ENCODE results near the gene ELAVL2. TPM values are rescaled to one million over a fixed set of nuclear protein-coding genes. Genes with fewer than 3 reads are reported as not detected.

ELAVL2 gene
- total and polyA plus RNA-seq, 9 of the 15 experiments (the other 6 are each of a cell fraction or from before 2014, with no cell fraction given) = not detected

GRCh38 chr9:23769307-23769935, 56.6 kb downstream of the ELAVL2 start:
- FAIRE-seq (no peak), ATAC-seq (no peak), DNase-seq (ENCODE audit: extremely low read depth in 1 of 4, low spot score in 3 of 4) (no peak)
- Histone ChIP-seq H3K9me3 (replicated peaks; ENCODE audit: control insufficient read depth, insufficient read depth, low read depth, low read length) (no peaks in the 10 kb centered on the region), H4K20me1 (replicated peaks; ENCODE audit: control insufficient read depth, insufficient read depth, low read length) (no peaks in the 10 kb centered on the region), H3K9me1 (ENCODE audit: control insufficient read depth, insufficient read depth, low read length) (no peaks in the 10 kb centered on the region), H3K79me2 (ENCODE audit: control insufficient read depth, insufficient read depth, low read length) (no peaks in the 10 kb centered on the region), H3K9ac (ENCODE audit: insufficient read depth in 1 of 2, low read depth in 2 of 2, low read length in 2 of 2) (no peak overlapping the region), H3K4me2 (ENCODE audit: insufficient read depth, low read length) (no peak overlapping the region), H3K27me3 (ENCODE audit: control insufficient read depth in 2 of 2, insufficient read depth in 2 of 2, low read length in 2 of 2) (no peaks in the 10 kb centered on the region), H3K4me3 (no peak overlapping the region), H3K27ac (ENCODE audit: extremely low read depth, low read depth, low read length) (no peak overlapping the region), H3K4me1 (replicated peaks in 1 of 2; ENCODE audit: control insufficient read depth in 2 of 2, insufficient read depth in 2 of 2, low read length in 2 of 2) (no peaks in the 10 kb centered on the region), H3K36me3 (ENCODE audit: control insufficient read depth, insufficient read depth, low read length) (no peaks in the 10 kb centered on the region), H2AFZ (ENCODE audit: low read depth, low read length) (no peak overlapping the region)
- intact Hi-C loops (cut with micrococcal nuclease) (no loop called here), in situ Hi-C loops (cut with MboI) (no loop called here)
- ChIA-PET CTCF (ENCODE audit: low intra/inter-chr PET ratio) (no interaction called here), POLR2A (no interaction called here)
- TF ChIP-seq BRF2 (IDR thresholded peaks at IDR 0.05; ENCODE audit: borderline replicate concordance, insufficient read depth, insufficient read length) = no peak
- TF ChIP-seq HDGF (IDR thresholded peaks at IDR 0.05) = no peak
- no peak for TF ChIP-seq SIX5 (IDR thresholded peaks at IDR 0.05; ENCODE audit: borderline replicate concordance in 1 of 2, insufficient read depth in 1 of 2, low read depth in 1 of 2, low read length in 2 of 2)
- TF ChIP-seq ZNF124 (CRISPR knock-in tag; IDR thresholded peaks at IDR 0.05) = no peak
- no peak for TF ChIP-seq E2F8 (IDR thresholded peaks at IDR 0.05; ENCODE audit: low read depth, partially characterized antibody)
- no peak for TF ChIP-seq ZNF23 (CRISPR knock-in tag; IDR thresholded peaks at IDR 0.05)
- no peak for TF ChIP-seq ZNF408 (CRISPR knock-in tag; IDR thresholded peaks at IDR 0.05; ENCODE audit: low read depth)
- no peak for TF ChIP-seq ZNF707 (CRISPR knock-in tag; conservative IDR thresholded peaks at IDR 0.05)
- no peak for TF ChIP-seq GATA2 (CRISPR knock-in tag; IDR thresholded peaks at IDR 0.05)
- no peak for TF ChIP-seq FOXM1 (IDR thresholded peaks at IDR 0.05; ENCODE audit: low read depth)
- TF ChIP-seq FOXM1 (CRISPR knock-in tag; IDR thresholded peaks at IDR 0.05; ENCODE audit: low read depth) = no peak
- TF ChIP-seq LCOR (CRISPR knock-in tag; IDR thresholded peaks at IDR 0.05) = no peak
- TF ChIP-seq IRF2 (CRISPR knock-in tag; IDR thresholded peaks at IDR 0.05) = no peak
- no TSS peak for BruUV-seq (replicated peaks)
- no CpG with 5 or more reads among the region's 7 CpGs for WGBS (ENCODE audit: insufficient coverage, low coverage, missing lambda C conversion rate)
